Thyroid gland (tissue), 4 donors: ENCODE data around the gene LDLRAD3.

Experiments
- POLR2A ChIP-seq, 2 donors: fragments of 450-650 bp; IDR thresholded peaks; one replicate each; pipeline ENCODE4 v1.6.1; 2017; ENCODE audit warnings: antibody characterized with exemption in 2 of 2, mild to moderate bottlenecking in 2 of 2, moderate library complexity in 1 of 2
- TF ChIP-seq, protein P1 (sequence below), 6 experiments: fragments of 200-600 bp in 3 of 6; fragments of 450-650 bp in 3 of 6; sonication (generic) in 3 of 6; IDR thresholded peaks; one replicate each; pipeline ENCODE4 v1.5.1; 2016 to 2019; ENCODE audit warnings: antibody characterized with exemption in 6 of 6, mild to moderate bottlenecking in 2 of 6, inconsistent platforms in 1 of 6, moderate library complexity in 1 of 6

DNA sequence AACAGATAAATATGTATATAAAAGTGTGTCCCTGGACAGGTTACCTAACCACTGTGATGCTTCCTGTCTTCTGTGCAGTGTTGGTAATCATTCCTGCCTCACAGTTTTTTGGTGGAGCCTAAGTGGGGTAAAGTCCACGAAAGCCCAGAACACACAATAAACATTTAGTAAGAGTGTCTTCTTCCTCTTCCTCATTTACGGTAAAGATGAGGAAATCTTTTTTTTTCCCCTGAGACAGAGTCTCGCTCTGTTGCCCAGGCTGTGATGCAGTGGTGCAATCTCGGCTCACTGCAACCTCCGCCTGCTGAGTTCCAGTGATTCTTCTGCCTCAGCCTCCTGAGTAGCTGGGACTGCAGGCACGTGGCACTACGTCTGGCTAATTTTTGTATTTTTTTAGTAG is 117.1 kb downstream of the LDLRAD3 start:
- TF ChIP-seq, protein P1, sequence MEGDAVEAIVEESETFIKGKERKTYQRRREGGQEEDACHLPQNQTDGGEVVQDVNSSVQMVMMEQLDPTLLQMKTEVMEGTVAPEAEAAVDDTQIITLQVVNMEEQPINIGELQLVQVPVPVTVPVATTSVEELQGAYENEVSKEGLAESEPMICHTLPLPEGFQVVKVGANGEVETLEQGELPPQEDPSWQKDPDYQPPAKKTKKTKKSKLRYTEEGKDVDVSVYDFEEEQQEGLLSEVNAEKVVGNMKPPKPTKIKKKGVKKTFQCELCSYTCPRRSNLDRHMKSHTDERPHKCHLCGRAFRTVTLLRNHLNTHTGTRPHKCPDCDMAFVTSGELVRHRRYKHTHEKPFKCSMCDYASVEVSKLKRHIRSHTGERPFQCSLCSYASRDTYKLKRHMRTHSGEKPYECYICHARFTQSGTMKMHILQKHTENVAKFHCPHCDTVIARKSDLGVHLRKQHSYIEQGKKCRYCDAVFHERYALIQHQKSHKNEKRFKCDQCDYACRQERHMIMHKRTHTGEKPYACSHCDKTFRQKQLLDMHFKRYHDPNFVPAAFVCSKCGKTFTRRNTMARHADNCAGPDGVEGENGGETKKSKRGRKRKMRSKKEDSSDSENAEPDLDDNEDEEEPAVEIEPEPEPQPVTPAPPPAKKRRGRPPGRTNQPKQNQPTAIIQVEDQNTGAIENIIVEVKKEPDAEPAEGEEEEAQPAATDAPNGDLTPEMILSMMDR (IDR thresholded peaks at IDR 0.05), result no peak
- no peak for TF ChIP-seq POLR2A (IDR thresholded peaks at IDR 0.05)
